GM10266 (cell line): ENCODE data around the gene LRRC61.

Experiments used
- DNase-seq: peaks from one replicate; pipeline ENCODE4 v3.0.0; 2012; ENCODE audit errors: extremely low spot score
- CTCF ChIP-seq: IDR thresholded peaks from 2 replicates; pipeline ENCODE4 v1.5.1; 2012; ENCODE audit warnings: mild to moderate bottlenecking, low read depth; ENCODE audit not compliant: control insufficient read depth, insufficient read depth; ENCODE audit errors: missing control alignments

LRRC61 gene

GRCh38 chr7:150336746-150337145, 13.6 kb downstream of the LRRC61 start:
- no peak for TF ChIP-seq CTCF
- DNase-seq = no peak

GRCh38 chr7:150337179-150337578, 14.0 kb downstream of the LRRC61 start:
- DNase-seq = no peak
- TF ChIP-seq CTCF = no peak

- no peak for DNase-seq
- no peak for TF ChIP-seq CTCF
These were observed 14.5 kb downstream of the LRRC61 start for GRCh38 chr7:150337659-150338081.

- DNase-seq = no peak
- no peak for TF ChIP-seq CTCF
These were observed 15.1 kb downstream of the LRRC61 start for GRCh38 chr7:150338166-150338829.

GRCh38 chr7:150339409-150339809, 16.3 kb downstream of the LRRC61 start:
- no peak for TF ChIP-seq CTCF
- DNase-seq = no peak

GRCh38 chr7:150340024-150340749, 17.0 kb downstream of the LRRC61 start:
- DNase-seq = no peak
- no peak for TF ChIP-seq CTCF

DNA sequence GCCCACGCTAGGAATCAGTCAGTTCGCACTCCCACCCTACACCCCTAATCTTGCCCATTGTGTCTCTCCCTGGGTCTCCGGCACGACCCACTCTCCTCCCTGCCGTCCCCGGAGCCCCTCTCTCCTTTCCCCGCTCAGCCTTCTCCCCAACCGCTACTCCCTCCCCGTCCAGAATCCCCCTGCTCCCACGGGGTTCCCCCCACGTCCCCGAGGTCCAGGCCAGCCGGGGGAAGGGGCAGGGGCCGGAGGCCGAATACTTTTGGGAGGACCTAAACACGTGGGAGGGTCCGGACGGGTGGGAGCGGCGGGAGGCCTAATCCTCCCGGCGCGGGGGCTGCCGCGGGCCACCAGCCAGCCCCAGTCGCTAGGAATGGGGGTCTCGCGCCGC, 17.7 kb downstream of the LRRC61 start:
- DNase-seq = no peak
- TF ChIP-seq CTCF = no peak
